ENCODE results near the gene CELF1. TPM values are rescaled to one million over a fixed set of nuclear protein-coding genes. Genes with fewer than 3 reads are reported as not detected.

Gene CELF1
- total and polyA plus RNA-seq, 5 donors from 2014 or later: 30.8 to 124 (median 52.4) TPM

DNA sequence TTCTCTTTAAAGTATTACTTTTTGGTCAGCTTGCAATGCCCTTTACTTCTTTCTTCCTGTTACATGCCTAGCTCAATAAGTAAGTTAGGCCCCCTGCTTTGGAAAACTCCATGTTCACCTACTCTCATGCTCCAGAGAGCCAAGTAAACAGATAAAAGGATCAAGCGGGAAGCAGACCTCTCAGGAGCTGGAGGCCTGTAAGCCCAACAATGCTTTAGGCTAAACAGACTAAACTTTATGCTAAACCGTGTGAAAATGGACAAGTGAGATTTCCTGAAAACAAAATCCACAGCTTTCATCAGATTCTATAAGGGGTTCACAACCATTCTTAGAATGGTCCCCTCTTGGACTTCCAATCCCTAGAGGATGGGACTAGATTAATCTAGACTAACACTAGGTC, 40.2 kb downstream of the CELF1 start:
- H3K9me3 Mint-ChIP-seq: no peaks in the 10 kb centered on the region
- Histone ChIP-seq H3K4me3 (ENCODE audit: low read depth, low read length) (no peak overlapping the region), H3K27ac (ENCODE audit: insufficient read depth, low read length, poor library complexity, severe bottlenecking) (peak overlapping the region; percentile 2), H3K4me1 (ENCODE audit: control insufficient read depth, insufficient read depth, low read length, poor library complexity, severe bottlenecking) (peaks cover 78% of the 10 kb centered on the region), H3K9me3 (ENCODE audit: control insufficient read depth in 2 of 2, low read length in 2 of 2) (no peaks in the 10 kb centered on the region), H3K36me3 (ENCODE audit: control insufficient read depth, insufficient read depth, low read length) (peaks cover 3% of the 10 kb centered on the region), H3K27me3 (ENCODE audit: control insufficient read depth, insufficient read depth, low read length) (no peaks in the 10 kb centered on the region)
- H3K4me1 Mint-ChIP-seq: peaks cover 47 to 94% (median 74%) of the 10 kb centered on the region in 4 donors
- H3K4me3 Mint-ChIP-seq: peak overlapping the region in 2 of 4 donors; percentile 21 to 28
- DNase-seq (no peak), ATAC-seq (ENCODE audit: low read depth in 2 of 2) (no peak)
- no peaks in the 10 kb centered on the region for H3K27me3 Mint-ChIP-seq
- peak overlapping the region in 1 of 3 donors; percentile 66 for H3K27ac Mint-ChIP-seq
- H3K36me3 Mint-ChIP-seq: no peaks in the 10 kb centered on the region

- no peaks in the 10 kb centered on the region for H3K9me3 ChIP-seq (ENCODE audit: control insufficient read depth in 2 of 2, low read length in 2 of 2)
- H3K27me3 ChIP-seq (ENCODE audit: control insufficient read depth, insufficient read depth, low read length): no peaks in the 10 kb centered on the region
- DNase-seq (no peak), ATAC-seq (ENCODE audit: low read depth in 2 of 2) (no peak)
- Mint-ChIP-seq H3K27me3 (no peaks in the 10 kb centered on the region), H3K4me1 (peaks cover 55 to 94% (median 76%) of the 10 kb centered on the region in 4 donors), H3K36me3 (peaks cover under 1% of the 10 kb centered on the region), H3K27ac (peak overlapping the region in 1 of 3 donors; percentile 75), H3K4me3 (peak overlapping the region in 3 of 4 donors; percentile 3 to 38 (median 37)), H3K9me3 (no peaks in the 10 kb centered on the region)
- peaks cover 77% of the 10 kb centered on the region for H3K4me1 ChIP-seq (ENCODE audit: control insufficient read depth, insufficient read depth, low read length, poor library complexity, severe bottlenecking)
- H3K27ac ChIP-seq (ENCODE audit: insufficient read depth, low read length, poor library complexity, severe bottlenecking): no peak overlapping the region
- no peak overlapping the region for H3K4me3 ChIP-seq (ENCODE audit: low read depth, low read length)
- H3K36me3 ChIP-seq (ENCODE audit: control insufficient read depth, insufficient read depth, low read length): peaks cover 3% of the 10 kb centered on the region
Measured at GRCh38 chr11:47511917-47512316, 41.0 kb downstream of the CELF1 start.

DNA sequence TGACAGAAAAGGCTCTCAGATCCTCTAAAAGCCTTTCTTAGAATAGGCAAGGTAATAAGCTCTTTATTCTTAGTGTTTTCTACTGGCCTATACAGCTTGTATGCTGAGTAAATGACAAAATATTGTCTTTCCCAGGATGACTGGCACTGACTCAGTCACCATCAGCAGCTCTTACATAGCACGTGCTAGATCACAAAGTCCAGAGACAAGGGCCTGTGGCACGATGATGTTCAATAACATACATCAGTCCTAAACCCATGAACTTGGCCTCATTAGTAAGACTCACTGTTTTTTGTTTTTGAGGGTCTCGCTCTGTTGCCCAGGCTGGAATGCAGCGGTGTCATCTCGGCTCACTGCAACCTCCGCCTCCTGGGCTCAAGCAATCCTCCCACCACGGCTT, 42.7 kb downstream of the CELF1 start:
- peaks cover 6% of the 10 kb centered on the region for H3K36me3 Mint-ChIP-seq
- peak overlapping the region in 3 of 4 donors; percentile 42 to 65 (median 52) for H3K4me3 Mint-ChIP-seq
- Histone ChIP-seq H3K4me1 (ENCODE audit: control insufficient read depth, insufficient read depth, low read length, poor library complexity, severe bottlenecking) (peaks cover 60% of the 10 kb centered on the region), H3K4me3 (ENCODE audit: low read depth, low read length) (no peak overlapping the region), H3K27ac (ENCODE audit: insufficient read depth, low read length, poor library complexity, severe bottlenecking) (peak overlapping the region; percentile 5), H3K9me3 (ENCODE audit: control insufficient read depth in 2 of 2, low read length in 2 of 2) (no peaks in the 10 kb centered on the region), H3K36me3 (ENCODE audit: control insufficient read depth, insufficient read depth, low read length) (peaks cover 5% of the 10 kb centered on the region), H3K27me3 (ENCODE audit: control insufficient read depth, insufficient read depth, low read length) (no peaks in the 10 kb centered on the region)
- no peaks in the 10 kb centered on the region for H3K9me3 Mint-ChIP-seq
- H3K27me3 Mint-ChIP-seq: no peaks in the 10 kb centered on the region
- peaks cover 58 to 93% (median 74%) of the 10 kb centered on the region in 4 donors for H3K4me1 Mint-ChIP-seq
- no peak for DNase-seq
- no peak for ATAC-seq (ENCODE audit: low read depth in 2 of 2)
- H3K27ac Mint-ChIP-seq: peak overlapping the region in 2 of 3 donors; percentile 67 to 89

GRCh38 chr11:47509077-47509536, 43.8 kb downstream of the CELF1 start:
- Mint-ChIP-seq H3K4me1 (peaks cover 53 to 91% (median 69%) of the 10 kb centered on the region in 4 donors), H3K4me3 (peak overlapping the region; percentile 30 to 90 (median 60)), H3K27ac (peak overlapping the region; percentile 82 to 89 (median 85)), H3K9me3 (no peaks in the 10 kb centered on the region), H3K36me3 (peaks cover 10% of the 10 kb centered on the region), H3K27me3 (no peaks in the 10 kb centered on the region)
- H3K27ac ChIP-seq (ENCODE audit: insufficient read depth, low read length, poor library complexity, severe bottlenecking): no peak overlapping the region
- peaks cover 49% of the 10 kb centered on the region for H3K4me1 ChIP-seq (ENCODE audit: control insufficient read depth, insufficient read depth, low read length, poor library complexity, severe bottlenecking)
- H3K9me3 ChIP-seq (ENCODE audit: control insufficient read depth in 2 of 2, low read length in 2 of 2): no peaks in the 10 kb centered on the region
- peak; percentile 32 to 43 for ATAC-seq (ENCODE audit: low read depth in 2 of 2)
- DNase-seq: peak in 1 of 3 donors; percentile 26
- H3K36me3 ChIP-seq (ENCODE audit: control insufficient read depth, insufficient read depth, low read length): peaks cover 5% of the 10 kb centered on the region
- peak overlapping the region; percentile 32 for H3K4me3 ChIP-seq (ENCODE audit: low read depth, low read length)
- no peaks in the 10 kb centered on the region for H3K27me3 ChIP-seq (ENCODE audit: control insufficient read depth, insufficient read depth, low read length)

- no peaks in the 10 kb centered on the region for H3K9me3 ChIP-seq (ENCODE audit: control insufficient read depth in 2 of 2, low read length in 2 of 2)
- H3K36me3 ChIP-seq (ENCODE audit: control insufficient read depth, insufficient read depth, low read length): peaks cover 5% of the 10 kb centered on the region
- peaks cover 10% of the 10 kb centered on the region for H3K36me3 Mint-ChIP-seq
- H3K27me3 ChIP-seq (ENCODE audit: control insufficient read depth, insufficient read depth, low read length): no peaks in the 10 kb centered on the region
- peaks cover 51 to 89% (median 70%) of the 10 kb centered on the region in 4 donors for H3K4me1 Mint-ChIP-seq
- H3K4me1 ChIP-seq (ENCODE audit: control insufficient read depth, insufficient read depth, low read length, poor library complexity, severe bottlenecking): peaks cover 46% of the 10 kb centered on the region
- H3K4me3 ChIP-seq (ENCODE audit: low read depth, low read length): no peak overlapping the region
- H3K27ac Mint-ChIP-seq: peak overlapping the region; percentile 11 to 89 (median 85)
- ATAC-seq (ENCODE audit: low read depth in 2 of 2) (no peak), DNase-seq (no peak)
- no peaks in the 10 kb centered on the region for H3K9me3 Mint-ChIP-seq
- no peaks in the 10 kb centered on the region for H3K27me3 Mint-ChIP-seq
- H3K27ac ChIP-seq (ENCODE audit: insufficient read depth, low read length, poor library complexity, severe bottlenecking): no peak overlapping the region
- peak overlapping the region; percentile 11 to 57 (median 29) for H3K4me3 Mint-ChIP-seq
Measured at GRCh38 chr11:47508240-47508957, 44.5 kb downstream of the CELF1 start.

GRCh38 chr11:47507563-47508239, 45.2 kb downstream of the CELF1 start:
- peak overlapping the region; percentile 59 to 89 (median 85) for H3K27ac Mint-ChIP-seq
- H3K9me3 ChIP-seq (ENCODE audit: control insufficient read depth in 2 of 2, low read length in 2 of 2): no peaks in the 10 kb centered on the region
- peaks cover 5% of the 10 kb centered on the region for H3K36me3 ChIP-seq (ENCODE audit: control insufficient read depth, insufficient read depth, low read length)
- H3K9me3 Mint-ChIP-seq: no peaks in the 10 kb centered on the region
- peak overlapping the region in 3 of 4 donors; percentile 23 to 47 (median 24) for H3K4me3 Mint-ChIP-seq
- ATAC-seq (ENCODE audit: low read depth in 2 of 2): no peak
- peaks cover 42% of the 10 kb centered on the region for H3K4me1 ChIP-seq (ENCODE audit: control insufficient read depth, insufficient read depth, low read length, poor library complexity, severe bottlenecking)
- peaks cover 10% of the 10 kb centered on the region for H3K36me3 Mint-ChIP-seq
- no peak overlapping the region for H3K4me3 ChIP-seq (ENCODE audit: low read depth, low read length)
- peak overlapping the region; percentile 36 for H3K27ac ChIP-seq (ENCODE audit: insufficient read depth, low read length, poor library complexity, severe bottlenecking)
- no peaks in the 10 kb centered on the region for H3K27me3 ChIP-seq (ENCODE audit: control insufficient read depth, insufficient read depth, low read length)
- no peaks in the 10 kb centered on the region for H3K27me3 Mint-ChIP-seq
- no peak for DNase-seq
- peaks cover 53 to 88% (median 67%) of the 10 kb centered on the region in 4 donors for H3K4me1 Mint-ChIP-seq

DNA sequence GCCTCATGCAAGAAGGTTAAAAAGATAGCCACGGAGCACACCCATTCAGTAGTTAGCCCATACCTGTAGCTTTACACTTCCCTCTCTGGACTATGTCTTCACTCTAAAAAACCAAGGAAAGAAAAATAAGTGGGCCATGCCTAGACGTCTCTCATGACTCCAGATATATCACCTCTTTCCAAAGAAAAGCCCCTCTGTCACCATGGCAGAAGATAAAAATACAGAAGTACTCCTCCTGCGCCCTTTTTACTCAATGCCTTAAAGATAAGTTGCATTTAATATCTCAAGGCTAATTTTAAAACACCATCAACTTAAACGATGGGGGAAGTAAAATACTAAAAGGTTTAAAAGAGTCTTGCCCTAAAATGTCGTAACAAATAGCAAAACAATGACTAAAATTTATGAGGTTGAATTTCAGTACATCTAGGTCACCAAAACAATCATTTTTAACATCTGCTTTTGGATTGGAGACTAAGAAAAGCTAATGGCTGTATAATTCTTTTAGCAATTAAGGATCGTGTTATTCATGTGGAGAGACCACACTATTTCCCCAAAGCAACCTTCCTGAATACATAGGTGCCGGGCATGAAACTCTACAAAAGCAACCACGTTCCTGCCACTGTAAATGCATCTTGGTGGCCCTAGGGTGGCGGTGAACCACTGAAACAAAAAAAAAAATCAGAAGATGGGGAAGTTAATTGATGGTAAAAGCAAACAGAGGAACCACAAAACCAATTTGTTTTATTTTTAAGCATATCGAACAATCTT, 46.0 kb downstream of the CELF1 start:
- H3K4me1 Mint-ChIP-seq: peaks cover 50 to 89% (median 68%) of the 10 kb centered on the region in 4 donors
- peaks cover 35% of the 10 kb centered on the region for H3K4me1 ChIP-seq (ENCODE audit: control insufficient read depth, insufficient read depth, low read length, poor library complexity, severe bottlenecking)

More for the DNA sequence above, 46.0 kb downstream of the CELF1 start:
- Histone ChIP-seq H3K4me3 (ENCODE audit: low read depth, low read length) (no peak overlapping the region), H3K27ac (ENCODE audit: insufficient read depth, low read length, poor library complexity, severe bottlenecking) (peak overlapping the region; percentile 36), H3K9me3 (ENCODE audit: control insufficient read depth in 2 of 2, low read length in 2 of 2) (no peaks in the 10 kb centered on the region), H3K27me3 (ENCODE audit: control insufficient read depth, insufficient read depth, low read length) (no peaks in the 10 kb centered on the region), H3K36me3 (ENCODE audit: control insufficient read depth, insufficient read depth, low read length) (peaks cover 7% of the 10 kb centered on the region)
- Mint-ChIP-seq H3K27me3 (no peaks in the 10 kb centered on the region), H3K36me3 (peaks cover 10% of the 10 kb centered on the region), H3K27ac (peak overlapping the region; percentile 59 to 89 (median 61)), H3K9me3 (no peaks in the 10 kb centered on the region), H3K4me3 (peak overlapping the region in 3 of 4 donors; percentile 24 to 53 (median 47))
- ATAC-seq (ENCODE audit: low read depth in 2 of 2) (no peak), DNase-seq (no peak)

Measured in CD4-positive, CD25-positive, alpha-beta regulatory T cell (primary cell).